Measurements from ENCODE around the gene SUSD2. TPM values are rescaled to one million over a fixed set of nuclear protein-coding genes. Genes with fewer than 3 reads are reported as not detected.

SUSD2 gene
- total RNA-seq, 1 donor from 2014 or later: 4.5 TPM

- Mint-ChIP-seq H3K27me3 (ENCODE audit: unreplicated experiment) (no peaks in the 10 kb centered on the region), H3K4me1 (ENCODE audit: unreplicated experiment) (peaks cover 37% of the 10 kb centered on the region), H3K4me3 (ENCODE audit: unreplicated experiment) (no peak overlapping the region), H3K27ac (ENCODE audit: unreplicated experiment) (no peak overlapping the region), H3K36me3 (ENCODE audit: unreplicated experiment) (peaks cover 5% of the 10 kb centered on the region), H3K9me3 (ENCODE audit: unreplicated experiment) (no peaks in the 10 kb centered on the region)
- DNase-seq (ENCODE audit: extremely low spot score, unreplicated experiment): no peak
- TF ChIP-seq CTCF (IDR thresholded peaks at IDR 0.05): no peak
Measured at GRCh38 chr22:24144056-24144777, 37.1 kb upstream of the SUSD2 start.

- Mint-ChIP-seq H3K27ac (ENCODE audit: unreplicated experiment) (peak overlapping the region; percentile 80), H3K9me3 (ENCODE audit: unreplicated experiment) (no peaks in the 10 kb centered on the region), H3K4me1 (ENCODE audit: unreplicated experiment) (peaks cover 37% of the 10 kb centered on the region), H3K27me3 (ENCODE audit: unreplicated experiment) (no peaks in the 10 kb centered on the region), H3K4me3 (ENCODE audit: unreplicated experiment) (no peak overlapping the region), H3K36me3 (ENCODE audit: unreplicated experiment) (peaks cover 3% of the 10 kb centered on the region)
- no peak for TF ChIP-seq CTCF (IDR thresholded peaks at IDR 0.05)
- no peak for DNase-seq (ENCODE audit: extremely low spot score, unreplicated experiment)
Measured at GRCh38 chr22:24144778-24145085, 36.6 kb upstream of the SUSD2 start.

GRCh38 chr22:24145446-24146193 lies 35.7 kb upstream of the SUSD2 start:
- H3K4me3 Mint-ChIP-seq (ENCODE audit: unreplicated experiment): peak overlapping the region; percentile 49
- no peak for TF ChIP-seq CTCF (IDR thresholded peaks at IDR 0.05)

DNA sequence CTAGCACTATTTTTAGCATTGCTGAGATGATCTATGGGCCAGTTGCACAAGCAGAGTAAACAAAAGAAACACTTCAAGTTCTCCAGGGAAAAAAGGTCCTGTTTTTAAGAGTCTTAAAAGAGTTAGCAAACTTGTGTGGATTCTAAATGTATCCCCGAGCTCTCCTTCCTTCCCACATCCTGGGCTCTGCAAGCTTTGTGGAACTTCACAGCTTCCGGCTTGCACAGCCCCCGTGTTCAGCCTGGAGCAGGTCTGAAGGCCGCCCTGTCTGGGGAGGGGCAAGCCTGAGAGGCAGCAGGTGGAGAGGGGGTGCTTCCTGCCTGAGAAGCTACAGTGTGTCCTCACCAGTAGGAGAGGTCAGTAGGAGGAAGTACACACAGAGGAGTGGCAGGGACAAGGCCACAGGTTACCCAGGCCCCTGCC lies 35.1 kb upstream of the SUSD2 start:
- no peak for TF ChIP-seq CTCF (IDR thresholded peaks at IDR 0.05)
- no peaks in the 10 kb centered on the region for H3K9me3 Mint-ChIP-seq (ENCODE audit: unreplicated experiment)
- peak overlapping the region; percentile 49 for H3K4me3 Mint-ChIP-seq (ENCODE audit: unreplicated experiment)
- H3K4me1 Mint-ChIP-seq (ENCODE audit: unreplicated experiment): peaks cover 37% of the 10 kb centered on the region
- H3K27ac Mint-ChIP-seq (ENCODE audit: unreplicated experiment): peak overlapping the region; percentile 95
- DNase-seq (ENCODE audit: extremely low spot score, unreplicated experiment): no peak
- peaks cover 2% of the 10 kb centered on the region for H3K36me3 Mint-ChIP-seq (ENCODE audit: unreplicated experiment)
- H3K27me3 Mint-ChIP-seq (ENCODE audit: unreplicated experiment): no peaks in the 10 kb centered on the region

More at GRCh38 chr22:24145446-24146193, 35.7 kb upstream of the SUSD2 start:
- no peaks in the 10 kb centered on the region for H3K9me3 Mint-ChIP-seq (ENCODE audit: unreplicated experiment)
- no peaks in the 10 kb centered on the region for H3K27me3 Mint-ChIP-seq (ENCODE audit: unreplicated experiment)
- H3K36me3 Mint-ChIP-seq (ENCODE audit: unreplicated experiment): peaks cover 2% of the 10 kb centered on the region
- H3K27ac Mint-ChIP-seq (ENCODE audit: unreplicated experiment): peak overlapping the region; percentile 95
- no peak for DNase-seq (ENCODE audit: extremely low spot score, unreplicated experiment)
- H3K4me1 Mint-ChIP-seq (ENCODE audit: unreplicated experiment): peaks cover 37% of the 10 kb centered on the region

GRCh38 chr22:24146791-24147353 lies 34.4 kb upstream of the SUSD2 start:
- H3K4me1 Mint-ChIP-seq (ENCODE audit: unreplicated experiment): peaks cover 37% of the 10 kb centered on the region
- peaks cover 4% of the 10 kb centered on the region for H3K36me3 Mint-ChIP-seq (ENCODE audit: unreplicated experiment)
- no peaks in the 10 kb centered on the region for H3K9me3 Mint-ChIP-seq (ENCODE audit: unreplicated experiment)
- H3K27ac Mint-ChIP-seq (ENCODE audit: unreplicated experiment): peak overlapping the region; percentile 95
- no peak overlapping the region for H3K4me3 Mint-ChIP-seq (ENCODE audit: unreplicated experiment)
- DNase-seq (ENCODE audit: extremely low spot score, unreplicated experiment): peak; percentile 88
- TF ChIP-seq CTCF (IDR thresholded peaks at IDR 0.05): no peak
- no peaks in the 10 kb centered on the region for H3K27me3 Mint-ChIP-seq (ENCODE audit: unreplicated experiment)

Measured in osteocyte (in vitro differentiated cells).